T-helper 1 cell (primary cell): ENCODE measurements around the gene ESRP2.
A peak's percentile ranks its signal among the peaks of the same experiment; 100 is the strongest.

Source experiments
- DNase-seq, 5 donors: peaks; one replicate each; pipeline ENCODE4 v3.0.0-alpha.2; 2012 to 2020

Gene ESRP2

DNA sequence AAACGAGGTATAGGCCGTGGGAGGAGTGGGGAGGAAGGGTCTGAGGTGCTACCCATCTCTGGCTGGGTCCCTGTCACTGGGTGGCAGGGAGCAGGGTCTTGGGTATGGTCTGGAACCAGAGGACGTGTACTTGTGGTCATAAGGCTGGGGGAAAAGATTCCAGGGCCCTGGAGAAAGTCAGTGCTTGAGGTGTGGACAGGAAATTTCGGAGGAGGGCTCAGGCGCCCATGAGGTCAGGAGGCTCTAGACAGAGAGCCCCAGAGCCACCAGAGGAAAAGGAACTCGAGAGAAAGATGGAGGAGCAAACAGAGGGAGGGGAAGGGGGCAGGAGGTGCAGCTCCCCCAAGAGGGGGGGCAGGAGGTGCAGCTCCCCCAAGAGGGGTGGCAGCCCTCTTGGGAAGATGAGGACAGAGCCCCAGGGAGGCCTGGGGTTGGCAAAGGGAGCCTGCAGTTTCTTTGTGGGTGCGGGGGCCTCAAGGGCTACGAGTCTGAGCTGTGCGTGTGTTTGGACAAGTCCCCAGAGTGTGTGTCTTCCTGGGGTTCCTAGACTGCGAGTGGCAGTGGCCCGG is 27.7 kb upstream of the ESRP2 start:
- DNase-seq: no peak

DNA sequence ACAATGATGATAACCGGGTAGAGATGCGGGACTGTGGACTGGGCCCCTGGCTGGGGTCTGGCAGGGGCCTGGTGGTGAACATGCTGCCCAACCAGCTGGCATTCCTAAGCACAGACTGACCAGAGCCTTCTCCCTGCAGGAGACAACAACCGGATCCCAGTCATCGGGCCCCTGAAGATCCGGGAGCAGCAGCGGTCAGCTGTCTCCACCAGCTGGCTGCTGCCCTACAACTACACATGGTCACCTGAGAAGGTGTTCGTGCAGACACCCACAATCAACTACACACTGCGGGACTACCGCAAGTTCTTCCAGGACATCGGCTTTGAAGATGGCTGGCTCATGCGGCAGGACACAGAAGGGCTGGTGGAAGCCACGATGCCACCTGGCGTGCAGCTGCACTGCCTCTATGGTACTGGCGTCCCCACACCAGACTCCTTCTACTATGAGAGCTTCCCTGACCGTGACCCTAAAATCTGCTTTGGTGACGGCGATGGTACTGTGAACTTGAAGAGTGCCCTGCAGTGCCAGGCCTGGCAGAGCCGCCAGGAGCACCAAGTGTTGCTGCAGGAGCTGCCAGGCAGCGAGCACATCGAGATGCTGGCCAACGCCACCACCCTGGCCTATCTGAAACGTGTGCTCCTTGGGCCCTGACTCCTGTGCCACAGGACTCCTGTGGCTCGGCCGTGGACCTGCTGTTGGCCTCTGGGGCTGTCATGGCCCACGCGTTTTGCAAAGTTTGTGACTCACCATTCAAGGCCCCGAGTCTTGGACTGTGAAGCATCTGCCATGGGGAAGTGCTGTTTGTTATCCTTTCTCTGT is 23.3 kb upstream of the ESRP2 start:
- DNase-seq: no peak

DNA sequence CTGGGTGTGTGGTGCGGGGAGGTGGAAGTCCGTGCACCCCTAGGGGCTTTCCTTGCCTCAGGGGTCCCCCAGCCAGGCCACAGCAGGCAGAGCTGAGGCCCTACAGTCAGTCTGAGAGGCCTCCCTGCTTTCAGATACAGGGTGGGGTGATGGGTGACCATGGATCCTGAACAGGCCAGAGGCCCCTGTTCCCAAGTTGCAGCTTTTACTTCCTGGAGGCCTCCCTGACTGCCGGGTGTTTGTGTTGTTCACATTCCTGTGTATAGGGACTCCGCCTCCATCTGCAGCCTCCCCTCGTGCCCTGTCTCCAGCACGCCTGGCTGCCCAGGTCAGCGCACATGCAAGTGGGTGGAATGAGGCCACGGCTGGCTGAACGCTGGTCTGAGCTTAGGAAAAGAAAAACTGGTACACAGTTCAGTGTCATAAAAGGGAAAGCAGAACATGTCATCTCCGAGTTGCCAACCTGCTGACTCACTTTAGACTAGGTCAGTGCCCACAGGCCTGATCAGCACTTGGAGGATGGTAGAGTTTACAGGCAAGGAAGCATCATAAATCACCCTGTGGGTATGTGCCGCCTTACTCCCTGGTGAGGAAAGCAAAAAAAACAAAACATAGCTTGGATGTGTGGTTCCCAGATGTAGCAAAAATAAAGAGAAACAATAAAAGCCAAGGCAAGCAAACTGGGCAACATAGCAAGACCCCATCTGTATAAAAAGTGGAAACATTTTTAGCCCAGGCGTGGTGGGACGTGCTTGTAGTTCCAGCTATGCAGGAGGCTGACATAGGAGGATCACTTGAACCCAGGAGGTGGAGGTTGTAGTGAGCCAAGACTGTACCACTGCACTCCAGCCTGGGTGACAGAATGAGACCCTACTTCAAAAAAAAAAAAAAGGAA is 22.2 kb upstream of the ESRP2 start:
- no peak for DNase-seq

GRCh38 chr16:68257251-68257905 is 21.5 kb upstream of the ESRP2 start:
- no peak for DNase-seq

GRCh38 chr16:68255712-68256111 is 19.8 kb upstream of the ESRP2 start:
- no peak for DNase-seq

DNA sequence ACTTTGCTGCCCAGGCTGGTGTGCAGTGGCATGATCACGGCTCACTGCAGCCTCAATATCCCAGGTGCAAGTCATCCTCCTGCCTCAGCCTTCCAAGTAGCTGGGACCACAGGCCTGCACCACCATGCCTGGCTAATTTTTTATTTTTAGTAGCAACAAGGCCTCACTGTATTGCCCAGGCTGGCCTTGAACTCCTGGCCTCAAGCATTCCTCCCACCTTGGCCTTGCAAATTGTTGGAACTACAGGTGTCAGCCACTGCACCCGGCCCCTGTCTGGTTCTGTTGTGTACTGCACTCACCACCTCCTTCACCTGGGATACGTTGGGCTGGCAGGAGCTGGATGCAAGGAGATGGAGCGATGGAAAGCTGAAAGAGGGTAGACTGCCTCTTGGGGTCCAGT is 17.8 kb upstream of the ESRP2 start:
- DNase-seq: no peak

DNA sequence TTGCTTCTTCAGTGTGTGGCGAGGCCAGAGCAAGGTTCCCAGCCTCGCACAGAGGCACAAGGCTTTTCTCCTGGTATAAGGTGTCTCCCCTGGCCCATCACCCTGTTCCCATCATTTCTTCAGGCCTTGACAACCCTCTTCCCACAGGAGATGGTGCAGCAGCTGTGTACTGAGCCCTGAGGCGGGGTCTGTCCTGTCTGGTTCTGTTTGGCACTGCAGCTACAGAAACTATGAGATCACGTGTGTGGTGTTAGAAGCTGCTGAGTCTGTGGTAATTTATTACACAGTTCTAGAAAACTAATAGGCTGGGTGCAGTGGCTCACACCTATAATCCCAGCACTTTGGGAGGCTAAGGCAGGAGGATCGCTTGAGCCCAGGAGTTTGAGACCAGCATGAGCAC is 16.5 kb upstream of the ESRP2 start:
- no peak for DNase-seq

GRCh38 chr16:68251832-68252231 is 15.9 kb upstream of the ESRP2 start:
- no peak for DNase-seq

GRCh38 chr16:68250951-68251350 is 15.0 kb upstream of the ESRP2 start:
- DNase-seq: no peak

GRCh38 chr16:68249371-68249770 is 13.4 kb upstream of the ESRP2 start:
- DNase-seq: no peak

DNA sequence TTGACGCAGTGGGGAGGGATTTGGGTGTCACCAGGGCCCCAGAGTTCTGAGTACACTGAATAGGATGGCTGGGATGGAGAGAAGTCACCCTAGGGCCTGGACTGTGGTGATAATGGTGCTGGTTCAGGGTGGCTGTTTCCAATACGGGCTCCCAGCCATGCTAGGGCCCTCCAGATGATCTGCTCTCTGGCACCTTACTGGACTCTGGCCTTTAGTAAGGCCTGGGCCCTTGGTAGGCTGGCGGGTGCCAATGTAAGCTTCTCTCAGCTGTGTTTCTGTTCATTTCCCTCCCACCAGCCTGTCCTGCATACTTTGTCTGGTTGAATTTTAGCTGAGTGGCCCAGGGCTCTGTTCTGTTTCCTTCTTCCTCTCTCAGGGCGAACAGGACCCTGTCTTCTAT is 12.0 kb upstream of the ESRP2 start:
- DNase-seq: no peak

DNA sequence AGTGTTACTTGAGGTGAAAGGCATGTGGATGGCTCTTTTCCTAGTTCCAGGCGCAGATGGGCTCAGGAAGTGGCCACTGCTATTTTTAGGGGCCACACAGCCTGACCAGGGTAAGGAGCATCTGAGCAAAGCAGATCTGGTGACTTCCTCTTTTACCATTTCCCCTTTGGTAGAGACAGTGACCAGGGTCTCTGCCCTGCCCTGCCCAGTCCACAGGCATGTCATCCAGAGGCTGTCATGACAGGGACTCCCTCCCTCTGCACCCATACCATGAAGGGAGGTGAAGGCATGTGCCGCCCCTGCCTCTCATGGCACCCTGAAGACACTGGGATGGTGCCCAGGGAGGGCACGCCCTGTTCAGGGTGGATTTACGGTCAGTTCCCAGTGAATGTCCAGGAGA is 11.5 kb upstream of the ESRP2 start:
- no peak for DNase-seq

DNA sequence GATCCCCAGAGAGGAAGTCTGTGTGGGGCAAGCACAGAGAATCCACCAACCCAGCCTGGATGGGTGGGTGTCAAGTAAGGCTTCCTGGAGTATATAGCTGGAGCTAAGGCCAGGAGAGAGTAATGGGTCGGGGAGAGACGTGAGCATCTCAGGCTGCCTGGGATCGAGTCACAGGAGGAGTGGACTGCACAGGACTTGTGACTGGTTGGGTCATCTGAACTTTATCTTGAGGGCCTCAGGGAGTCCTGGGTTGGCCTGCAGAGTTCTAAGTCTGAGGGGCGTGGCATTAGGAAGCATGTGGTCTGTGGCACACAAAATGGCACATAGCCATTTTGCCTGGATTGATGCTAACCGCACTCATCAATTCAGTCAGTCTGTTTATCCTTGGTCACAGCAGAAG is 10.7 kb upstream of the ESRP2 start:
- DNase-seq: no peak

DNA sequence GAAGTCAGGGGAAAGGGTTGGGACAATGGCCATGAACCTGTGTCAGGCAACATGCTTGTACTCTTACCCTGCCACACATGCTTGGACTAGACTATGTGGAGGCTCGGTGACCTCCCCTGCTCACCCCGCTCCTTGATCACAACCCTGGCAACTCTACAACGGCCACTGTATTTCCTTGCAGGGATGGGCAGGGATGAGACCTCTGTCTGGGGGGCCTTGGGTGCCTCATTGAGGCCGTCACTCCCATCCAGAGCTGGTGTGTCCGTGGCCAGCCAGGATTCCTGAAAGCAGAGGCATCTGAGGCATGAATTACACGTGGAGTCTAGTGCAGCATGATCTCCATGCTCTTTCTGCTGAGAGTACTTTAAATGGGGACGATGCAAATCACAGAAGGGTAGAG is 10.2 kb upstream of the ESRP2 start:
- DNase-seq: no peak

DNA sequence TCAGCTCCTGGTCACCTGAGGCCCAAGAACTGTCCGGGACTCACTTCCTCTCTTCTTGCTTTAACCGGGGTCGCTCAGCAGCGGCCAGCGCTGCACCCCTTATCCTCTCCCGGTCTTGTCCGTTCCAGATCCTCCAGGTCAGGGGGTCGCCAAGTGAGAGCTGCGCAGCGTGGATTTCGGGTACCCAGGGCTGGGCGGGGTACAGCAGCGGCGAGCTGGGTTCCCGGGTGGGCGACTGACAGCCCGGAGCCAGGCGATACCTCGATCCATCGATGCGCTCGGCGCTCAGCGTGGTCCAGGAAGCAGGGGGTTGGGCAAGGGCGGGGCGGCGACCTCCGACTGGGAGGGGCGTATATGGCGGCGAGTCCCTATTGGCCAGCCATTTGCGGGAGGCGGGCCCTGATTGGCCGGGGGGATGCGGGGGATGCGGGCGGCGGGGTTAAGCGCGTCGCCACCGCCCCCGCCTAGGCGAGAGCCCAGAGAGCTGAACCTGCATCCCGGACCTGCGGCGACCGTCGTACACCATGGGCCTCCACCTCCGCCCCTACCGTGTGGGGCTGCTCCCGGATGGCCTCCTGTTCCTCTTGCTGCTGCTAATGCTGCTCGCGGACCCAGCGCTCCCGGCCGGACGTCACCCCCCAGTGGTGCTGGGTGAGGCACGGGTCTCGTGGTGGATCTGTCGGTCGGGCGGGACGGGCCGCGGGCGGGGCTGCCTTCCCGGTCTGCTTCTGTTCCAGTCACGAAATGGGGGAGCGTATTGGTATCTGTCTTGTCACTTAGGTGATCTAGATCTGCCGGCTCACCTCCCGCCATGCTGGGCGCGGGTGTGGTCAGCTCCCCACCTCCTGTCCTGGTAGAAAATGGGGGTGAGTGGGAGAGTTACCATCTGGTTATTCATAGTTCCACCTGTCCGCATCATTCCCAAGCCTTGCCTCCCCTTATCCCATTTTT is 9.3 kb upstream of the ESRP2 start, which contains the start of gene PLA2G15:
Gene PLA2G15 (plus strand): TSS at position 471 of the 951 bp plus-strand sequence. CDS start 54 bp downstream, at position 525.
- peak; percentile 92 to 95 (median 95) for DNase-seq

GRCh38 chr16:68244481-68244902 is 8.6 kb upstream of the ESRP2 start:
- no peak for DNase-seq

DNA sequence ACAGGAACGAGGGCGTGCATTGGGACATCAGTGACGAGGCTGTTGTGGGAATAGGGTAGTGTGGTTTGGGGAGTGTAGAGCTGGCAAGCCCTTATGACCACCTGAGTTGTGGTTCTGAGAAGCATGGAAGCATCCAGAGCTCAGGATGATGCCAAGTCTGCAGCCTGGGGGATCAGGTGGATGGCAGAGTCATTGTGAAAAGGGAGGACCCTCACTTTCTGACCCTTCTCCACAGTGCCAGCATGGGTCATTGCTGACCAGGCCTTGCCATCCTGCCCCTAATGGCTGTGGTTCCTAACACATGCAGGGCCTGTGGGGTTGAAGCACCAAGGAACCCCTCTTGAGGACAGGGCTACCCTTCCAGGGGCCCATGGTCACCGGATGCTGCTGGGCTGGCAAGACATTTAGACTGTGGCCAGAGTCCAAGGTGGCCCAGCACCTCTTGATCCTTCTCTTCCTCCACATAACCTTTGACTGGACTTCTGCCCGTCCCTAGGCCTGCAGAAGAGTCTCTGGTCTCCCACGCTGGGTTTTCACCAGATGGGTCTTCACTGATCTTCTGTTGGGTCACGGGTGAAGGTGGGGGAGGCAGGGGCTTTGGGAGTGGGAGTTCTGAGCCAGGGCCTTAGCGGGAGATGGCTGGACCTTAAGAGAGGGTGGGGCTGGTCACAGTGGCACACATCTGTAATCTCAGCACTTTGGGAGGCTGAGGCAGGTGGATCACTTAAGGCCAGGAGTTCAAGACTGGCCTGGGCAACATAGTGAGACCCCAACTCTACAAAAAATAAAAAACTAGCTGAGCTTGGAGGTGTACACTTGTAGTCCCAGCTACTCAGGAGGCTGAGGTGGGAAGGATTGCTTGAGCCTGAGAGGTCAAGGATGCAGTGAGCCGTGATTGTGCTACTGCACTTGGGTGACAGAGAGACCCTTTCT is 7.3 kb upstream of the ESRP2 start:
- DNase-seq: no peak

DNA sequence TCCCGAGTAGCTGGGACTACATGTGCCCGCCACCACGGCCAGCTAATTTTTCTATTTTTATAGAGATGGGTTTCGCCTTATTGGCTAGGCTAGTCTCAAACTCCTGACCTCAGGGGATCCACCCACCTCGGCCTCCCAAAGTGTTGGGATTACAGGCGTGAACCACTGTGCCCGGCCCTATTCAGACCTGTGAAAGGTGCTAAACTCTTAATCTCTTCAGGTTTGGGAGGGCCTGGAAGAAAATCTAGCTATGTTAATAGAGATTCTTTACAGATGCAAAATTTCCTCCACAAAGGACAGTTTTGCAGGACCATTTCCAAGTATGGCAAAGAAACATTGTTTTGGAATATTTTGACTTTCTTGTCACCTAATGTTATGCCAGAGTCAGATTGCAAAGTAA is 6.2 kb upstream of the ESRP2 start:
- no peak for DNase-seq

DNA sequence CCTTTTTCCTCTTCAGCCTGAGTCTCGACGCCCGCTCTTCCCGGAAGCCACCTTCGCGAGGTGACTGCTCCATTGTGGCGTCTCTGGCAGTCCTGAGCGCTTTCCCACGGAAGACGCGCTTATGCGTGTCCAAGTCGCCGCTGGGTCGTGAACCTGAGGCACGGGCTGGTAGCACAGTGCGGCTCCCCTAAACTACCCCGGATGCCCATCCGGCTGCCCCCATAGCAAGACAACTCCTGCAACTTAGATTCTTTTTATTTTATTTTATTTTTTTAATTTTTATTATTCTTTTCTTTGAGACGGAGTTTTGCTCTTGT is 2.1 kb upstream of the ESRP2 start:
- DNase-seq: no peak

- peak; percentile 78 to 89 (median 84) for DNase-seq
Observed at GRCh38 chr16:68237243-68238028, 1.5 kb upstream of the ESRP2 start.
